HUES64 (cell line): ENCODE measurements around the gene TMED10. TPM values are rescaled to one million over a fixed set of nuclear protein-coding genes. Genes with fewer than 3 reads are reported as not detected.

Source experiments
- H3K27ac ChIP-seq: 2 replicates; pipeline ENCODE4 v1.7.0; 2013; ENCODE audit warnings: low read depth, low read length, inconsistent platforms
- H3K27me3 ChIP-seq: 2 replicates; pipeline ENCODE4 v1.6.1; 2013; ENCODE audit warnings: mild to moderate bottlenecking, low read length; ENCODE audit not compliant: insufficient read depth
- H3K36me3 ChIP-seq: 2 replicates; pipeline ENCODE4 v1.6.1; 2013; ENCODE audit warnings: mild to moderate bottlenecking, low read length; ENCODE audit not compliant: insufficient read depth
- H3K4me1 ChIP-seq: 2 replicates; pipeline ENCODE4 v1.6.1; 2013; ENCODE audit warnings: mild to moderate bottlenecking, low read length, moderate library complexity; ENCODE audit not compliant: insufficient read depth
- H3K4me3 ChIP-seq: 2 replicates; pipeline ENCODE4 v1.5.1; 2013; ENCODE audit warnings: mild to moderate bottlenecking, low read length, moderate library complexity
- H3K9ac ChIP-seq: 2 replicates; pipeline ENCODE4 v1.6.1; 2013; ENCODE audit warnings: mild to moderate bottlenecking, low read depth, low read length
- H3K9me3 ChIP-seq: 2 replicates; pipeline ENCODE4 v1.6.1; 2013; ENCODE audit warnings: low read depth, low read length; ENCODE audit not compliant: insufficient read depth
- WGBS: fragments of 150-250, 120-280 bp; methylation state at CpG from one replicate; pipeline ENCODE4 v1.1.7; 2013; ENCODE audit warnings: missing lambda C conversion rate; 5-methylcytosine and 5-hydroxymethylcytosine counted together
- polyA plus RNA-seq, 2 experiments: library from polyadenylated mRNA; stranded (reverse); fragments of 50-300 nt; gene quantifications; one replicate each; pipeline ENCODE4 v1.2.3, GENCODE V29; 2013

Gene TMED10
- polyA plus RNA-seq (2013, experiment 1 of 2): 93.5 TPM
- 97.6 TPM for polyA plus RNA-seq (2013, experiment 2 of 2)

DNA sequence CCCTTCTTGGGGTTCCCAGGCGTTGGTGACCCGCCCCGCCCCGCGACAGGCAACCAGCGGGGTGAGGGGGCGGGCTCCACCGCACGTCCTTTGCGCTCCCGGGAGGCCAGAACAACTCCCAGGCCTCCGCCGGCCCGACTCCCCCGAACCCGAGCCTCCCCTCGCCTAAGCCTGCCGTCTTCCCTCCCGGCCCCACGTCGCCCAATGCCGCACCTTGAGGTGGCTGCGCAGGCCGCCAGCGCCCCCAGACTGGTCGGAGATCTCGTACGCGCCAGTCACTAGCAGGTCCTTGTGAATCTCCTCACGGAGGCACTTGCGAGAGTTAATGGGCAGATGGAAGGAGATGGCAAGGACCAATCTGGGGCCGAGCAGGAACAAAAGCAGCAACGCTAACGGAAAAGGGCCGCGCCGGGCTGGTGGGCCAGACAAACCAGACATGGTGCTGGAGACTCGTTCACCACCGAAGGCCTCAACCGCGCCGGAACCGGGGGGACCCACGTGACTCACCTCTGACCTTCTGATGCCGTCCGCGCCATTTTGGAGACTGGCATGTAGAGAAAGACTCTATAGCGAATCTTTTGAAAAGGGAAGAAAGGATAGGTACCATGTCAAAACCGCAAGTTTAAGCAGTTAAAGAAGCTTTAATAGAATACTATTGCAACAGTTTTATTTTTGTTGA lies at the start of gene TMED10:
TMED10 (minus strand) TSS at position 471 of the 679 bp plus-strand sequence; CDS start at position 438, 33 bp downstream.
- under 1% methylated on average over 49 of the region's 49 CpGs for WGBS
- H3K9ac ChIP-seq: peak within 1 kb of the TSS; percentile 99

GRCh38 chr14:75224561-75224960 lies 48.1 kb upstream of the TMED10 start:
- Histone ChIP-seq H3K36me3 (no peaks in the 10 kb centered on the region), H3K9me3 (no peaks in the 10 kb centered on the region), H3K9ac (no peak overlapping the region), H3K4me3 (no peak overlapping the region), H3K27ac (no peak overlapping the region), H3K27me3 (no peaks in the 10 kb centered on the region), H3K4me1 (peaks cover 21% of the 10 kb centered on the region)
- 90% methylated on average over 1 of the region's 2 CpGs for WGBS

More for the DNA sequence above, at the start of gene TMED10:
- H3K27ac ChIP-seq: peak within 1 kb of the TSS; percentile 95
- peak within 1 kb of the TSS; percentile 98 for H3K4me3 ChIP-seq
- H3K9me3 ChIP-seq: no peaks in the 10 kb centered on the region
- peaks cover 6% of the 10 kb centered on the region; the same call in 1 of the 2 replicates for H3K4me1 ChIP-seq
- H3K27me3 ChIP-seq: no peaks in the 10 kb centered on the region
- H3K36me3 ChIP-seq: no peaks in the 10 kb centered on the region

GRCh38 chr14:75223664-75224154 lies 47.3 kb upstream of the TMED10 start:
- peak overlapping the region; percentile 47 for H3K27ac ChIP-seq
- H3K9ac ChIP-seq: no peak overlapping the region; the same call in 1 of the 2 replicates
- H3K36me3 ChIP-seq: no peaks in the 10 kb centered on the region
- H3K9me3 ChIP-seq: no peaks in the 10 kb centered on the region
- WGBS: 39% methylated on average over 4 of the region's 4 CpGs
- H3K4me1 ChIP-seq: peaks cover 21% of the 10 kb centered on the region
- H3K27me3 ChIP-seq: no peaks in the 10 kb centered on the region
- no peak overlapping the region for H3K4me3 ChIP-seq

GRCh38 chr14:75222208-75222701 lies 45.8 kb upstream of the TMED10 start:
- 0 out of 2 replicates have a peak overlapping the region, but pooled peaks have one; percentile 36 for H3K27ac ChIP-seq
- no peaks in the 10 kb centered on the region for H3K36me3 ChIP-seq
- no peak overlapping the region for H3K9ac ChIP-seq

DNA sequence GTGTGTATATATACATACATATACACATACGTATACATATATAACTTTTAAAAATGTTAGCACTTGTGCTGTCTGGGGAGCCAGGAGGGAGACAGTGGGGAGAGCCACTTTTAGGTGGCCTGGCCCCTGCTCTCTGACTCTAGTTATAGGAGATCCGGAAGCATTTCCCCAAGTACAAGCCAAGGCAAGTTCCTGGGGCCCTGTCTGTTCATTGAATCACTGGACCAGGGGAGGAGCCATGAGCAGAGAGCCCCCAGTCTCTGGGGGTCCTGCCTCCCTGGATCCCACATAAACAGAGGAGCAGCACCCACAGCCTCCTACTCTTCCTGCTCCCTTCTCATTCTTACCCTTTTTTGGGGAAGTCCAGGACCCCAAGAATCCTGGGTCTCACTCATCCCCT lies 45.4 kb upstream of the TMED10 start:
- H3K27ac ChIP-seq: peak overlapping the region; percentile 36; the same call in 1 of the 2 replicates
- no peak overlapping the region for H3K9ac ChIP-seq
- no peaks in the 10 kb centered on the region for H3K9me3 ChIP-seq
- no peaks in the 10 kb centered on the region for H3K27me3 ChIP-seq
- peak overlapping the region; percentile 2; the same call in 1 of the 2 replicates for H3K4me3 ChIP-seq
- peaks cover 21% of the 10 kb centered on the region for H3K4me1 ChIP-seq
- WGBS: 50% methylated on average over 1 of the region's 2 CpGs
- no peaks in the 10 kb centered on the region for H3K36me3 ChIP-seq

More at GRCh38 chr14:75222208-75222701, 45.8 kb upstream of the TMED10 start:
- 20% methylated on average over 12 of the region's 12 CpGs for WGBS
- peak overlapping the region; percentile 2; the same call in 1 of the 2 replicates for H3K4me3 ChIP-seq
- H3K4me1 ChIP-seq: peaks cover 21% of the 10 kb centered on the region
- no peaks in the 10 kb centered on the region for H3K9me3 ChIP-seq
- no peaks in the 10 kb centered on the region for H3K27me3 ChIP-seq

- Histone ChIP-seq H3K4me3 (no peak overlapping the region), H3K27ac (no peak overlapping the region), H3K36me3 (no peaks in the 10 kb centered on the region), H3K4me1 (peaks cover 21% of the 10 kb centered on the region), H3K27me3 (no peaks in the 10 kb centered on the region), H3K9me3 (no peaks in the 10 kb centered on the region), H3K9ac (no peak overlapping the region)
- 88% methylated on average over 9 of the region's 9 CpGs for WGBS
These were observed 43.7 kb upstream of the TMED10 start for GRCh38 chr14:75220156-75220555.

- no peak overlapping the region for H3K4me3 ChIP-seq
- no peaks in the 10 kb centered on the region for H3K36me3 ChIP-seq
- peaks cover 12% of the 10 kb centered on the region for H3K4me1 ChIP-seq
- 92% methylated on average over 4 of the region's 4 CpGs for WGBS
- H3K9ac ChIP-seq: no peak overlapping the region
- H3K27me3 ChIP-seq: no peaks in the 10 kb centered on the region
- H3K9me3 ChIP-seq: no peaks in the 10 kb centered on the region
- no peak overlapping the region for H3K27ac ChIP-seq
These were observed 41.2 kb upstream of the TMED10 start for GRCh38 chr14:75217508-75218206.

GRCh38 chr14:75216427-75217006 lies 40.1 kb upstream of the TMED10 start:
- H3K4me3 ChIP-seq: no peak overlapping the region
- H3K4me1 ChIP-seq: 0 out of 2 replicates have a peak, but pooled peaks cover under 1% of the 10 kb centered on the region
- H3K27me3 ChIP-seq: no peaks in the 10 kb centered on the region
- H3K36me3 ChIP-seq: no peaks in the 10 kb centered on the region
- H3K9ac ChIP-seq: no peak overlapping the region
- H3K9me3 ChIP-seq: no peaks in the 10 kb centered on the region
- WGBS: 94% methylated on average over 6 of the region's 6 CpGs
- no peak overlapping the region for H3K27ac ChIP-seq

DNA sequence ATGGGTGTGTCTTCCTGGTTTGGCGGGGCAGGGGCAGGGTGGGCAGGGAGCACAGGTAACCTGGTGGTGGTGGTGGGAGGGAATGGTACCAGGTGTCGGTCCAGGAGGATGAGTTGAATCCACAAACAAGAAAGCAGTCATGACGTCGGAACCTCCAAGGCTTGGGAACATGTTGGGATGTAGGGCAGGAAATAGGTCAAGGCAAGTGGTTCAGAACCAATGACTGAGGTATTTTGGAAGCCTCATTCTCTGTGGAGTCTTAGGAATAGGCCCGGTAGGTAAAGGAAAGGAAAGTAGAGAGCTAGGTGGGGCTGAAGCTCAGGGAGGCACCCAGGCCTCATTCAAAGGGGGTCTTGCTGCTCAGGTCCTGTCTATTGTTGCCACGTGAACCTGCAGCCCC lies 39.1 kb upstream of the TMED10 start:
- H3K4me3 ChIP-seq: no peak overlapping the region
- 95% methylated on average over 6 of the region's 6 CpGs for WGBS
- H3K9me3 ChIP-seq: no peaks in the 10 kb centered on the region
- no peak overlapping the region for H3K27ac ChIP-seq
- no peaks in the 10 kb centered on the region for H3K4me1 ChIP-seq
- no peaks in the 10 kb centered on the region for H3K36me3 ChIP-seq
- H3K27me3 ChIP-seq: no peaks in the 10 kb centered on the region
- H3K9ac ChIP-seq: no peak overlapping the region

GRCh38 chr14:75214558-75214957 lies 38.1 kb upstream of the TMED10 start:
- Histone ChIP-seq H3K4me3 (no peak overlapping the region), H3K9ac (no peak overlapping the region), H3K4me1 (no peaks in the 10 kb centered on the region), H3K27me3 (no peaks in the 10 kb centered on the region), H3K27ac (no peak overlapping the region), H3K36me3 (no peaks in the 10 kb centered on the region), H3K9me3 (no peaks in the 10 kb centered on the region)
- 95% methylated on average over 5 of the region's 5 CpGs for WGBS

GRCh38 chr14:75213172-75213571 lies 36.8 kb upstream of the TMED10 start:
- no peak overlapping the region for H3K9ac ChIP-seq
- 67% methylated on average over 3 of the region's 4 CpGs for WGBS
- no peaks in the 10 kb centered on the region for H3K36me3 ChIP-seq
- no peak overlapping the region for H3K27ac ChIP-seq
- no peaks in the 10 kb centered on the region for H3K27me3 ChIP-seq
- H3K9me3 ChIP-seq: no peaks in the 10 kb centered on the region
- no peaks in the 10 kb centered on the region for H3K4me1 ChIP-seq
- no peak overlapping the region for H3K4me3 ChIP-seq
